Panc1 (cell line): ENCODE measurements around the gene STX19. TPM values are rescaled to one million over a fixed set of nuclear protein-coding genes. Genes with fewer than 3 reads are reported as not detected.

Experiments used
- ATAC-seq: fragments of 200-7000 bp; cut with Tn5 transposase; 2 replicates; pipeline ENCODE4 v1.9.1; 2020; ENCODE audit warnings: mild to moderate bottlenecking, moderate library complexity
- BruUV-seq: library from RNA; stranded (reverse); fragments of 400-500 nt; replicated peaks from 2 replicates; lab custom pipeline; 2021; lab: Mats Ljungman, UMichigan
- CTCF ChIA-PET: fragments of 300-600 bp; sonication (Branson Sonifier 250); formaldehyde crosslinking; loops from one replicate; lab custom pipeline; 2022; ENCODE audit warnings: antibody characterized with exemption; lab: Charles Lee
- POLR2A ChIA-PET: fragments of 300-600 bp; sonication (Branson Sonifier 250); formaldehyde crosslinking; loops from one replicate; lab custom pipeline; 2022; ENCODE audit warnings: antibody characterized with exemption; lab: Charles Lee
- DNase-seq: peaks from one replicate; pipeline ENCODE4 v3.0.0-alpha.2; 2010; ENCODE audit warnings: low read depth, low spot score
- H3K27ac ChIP-seq: 2 replicates; pipeline ENCODE4 v1.5.1; 2011; ENCODE audit warnings: mild to moderate bottlenecking, low read length, inconsistent platforms
- H3K27me3 ChIP-seq: fragments of 200-500 bp; sonication (Bioruptor generic); 2 replicates; pipeline ENCODE4 v1.6.0; 2014; ENCODE audit warnings: low read length, inconsistent platforms; ENCODE audit not compliant: control insufficient read depth, insufficient read depth
- H3K36me3 ChIP-seq: fragments of 200-500 bp; sonication (Bioruptor generic); 2 replicates; pipeline ENCODE4 v1.5.1; 2014; ENCODE audit warnings: inconsistent platforms, mild to moderate bottlenecking, low read length, moderate library complexity; ENCODE audit not compliant: control insufficient read depth, insufficient read depth
- H3K4me1 ChIP-seq: 2 replicates; pipeline ENCODE4 v1.5.1; 2011; ENCODE audit warnings: inconsistent platforms, mild to moderate bottlenecking, low read length, moderate library complexity; ENCODE audit not compliant: control insufficient read depth, insufficient read depth
- H3K4me3 ChIP-seq, 2 experiments: 2 replicates each; pipeline ENCODE4 v1.5.1; 2011 to 2012; ENCODE audit warnings: low read depth in 2 of 2, low read length in 2 of 2, mild to moderate bottlenecking in 2 of 2, inconsistent platforms in 1 of 2, moderate library complexity in 1 of 2
- H3K9me3 ChIP-seq: fragments of 200-500 bp; sonication (Bioruptor generic); 2 replicates; pipeline ENCODE4 v1.5.1; 2014; ENCODE audit warnings: low read depth, mild to moderate bottlenecking, inconsistent platforms, low read length, moderate library complexity; ENCODE audit not compliant: control insufficient read depth, insufficient read depth
- POLR2AphosphoS5 ChIP-seq: IDR thresholded peaks from 2 replicates; pipeline ENCODE4 v1.6.1; 2012; ENCODE audit warnings: mild to moderate bottlenecking, low read depth, low read length, moderate library complexity
- REST ChIP-seq, 2 experiments: IDR thresholded peaks; 2 replicates each; pipeline ENCODE4 v1.6.1; 2011 to 2012; ENCODE audit warnings: low read depth in 2 of 2, control low read depth in 1 of 2, low read length in 1 of 2, mild to moderate bottlenecking in 1 of 2, moderate library complexity in 1 of 2; ENCODE audit not compliant: insufficient read depth in 1 of 2
- SIN3A ChIP-seq: IDR thresholded peaks from 2 replicates; pipeline ENCODE4 v1.6.1; 2012; ENCODE audit warnings: low read depth, mild to moderate bottlenecking, low read length, moderate library complexity, borderline replicate concordance; ENCODE audit not compliant: insufficient read depth
- TCF7L2 ChIP-seq: IDR thresholded peaks from 2 replicates; pipeline ENCODE4 v1.6.1; 2011; ENCODE audit warnings: mild to moderate bottlenecking, low read depth, low read length, inconsistent platforms
- in situ Hi-C: cut with HindIII; loops from 2 replicates; pipeline ENCODE4 v1.10.0; 2016; ENCODE audit warnings: low sequenced_read_pairs, low pct_unique_long_range_greater_than_20kb
- intact Hi-C: fragments of 100-400 bp; cut with micrococcal nuclease; formaldehyde crosslinking; loops from one replicate; pipeline ENCODE4 v1.10.0; 2022; ENCODE audit not compliant: unreplicated experiment
- total RNA-seq: library from RNA; stranded (reverse); gene quantifications from one replicate; pipeline ENCODE4 v1.2.1, GENCODE V29; 2021; ENCODE audit not compliant: unreplicated experiment
- TF ChIP-seq, protein P1 (sequence below): fragments of 450-650 bp; IDR thresholded peaks from 2 replicates; pipeline ENCODE4 v1.5.1; 2017; ENCODE audit warnings: mild to moderate bottlenecking

STX19 gene
- total RNA-seq, 1 experiment from 2014 or later, result not detected

DNA sequence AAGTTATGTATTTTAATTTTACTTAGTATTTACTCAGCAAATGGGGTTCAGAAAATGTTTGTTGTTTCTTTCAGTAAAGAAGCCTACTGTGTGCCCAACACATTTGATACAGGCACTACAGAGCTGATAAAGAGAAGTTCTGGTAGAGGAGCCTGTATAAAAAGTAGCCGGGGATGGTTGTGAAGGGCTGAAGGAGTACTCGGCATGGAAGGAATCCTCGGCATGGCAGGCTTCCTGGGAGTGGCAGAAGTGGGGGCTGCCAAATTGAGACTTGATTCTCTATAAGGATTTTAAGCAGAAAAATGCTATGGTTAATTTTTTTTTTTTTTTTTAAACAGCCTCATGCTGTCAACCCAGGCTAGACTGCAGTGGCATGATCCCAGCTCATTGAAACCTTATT lies 39.2 kb downstream of the STX19 start:
- no peak for DNase-seq
- no peak overlapping the region for H3K4me3 ChIP-seq
- no peak for ATAC-seq
- no TSS peak for BruUV-seq
- no peaks in the 10 kb centered on the region for H3K27me3 ChIP-seq
- TF ChIP-seq REST (IDR thresholded peaks at IDR 0.05; ENCODE audit: insufficient read depth in 1 of 2, low read depth in 2 of 2, low read length in 1 of 2), result no peak
- TF ChIP-seq SIN3A, result no peak
- TF ChIP-seq, protein P1, sequence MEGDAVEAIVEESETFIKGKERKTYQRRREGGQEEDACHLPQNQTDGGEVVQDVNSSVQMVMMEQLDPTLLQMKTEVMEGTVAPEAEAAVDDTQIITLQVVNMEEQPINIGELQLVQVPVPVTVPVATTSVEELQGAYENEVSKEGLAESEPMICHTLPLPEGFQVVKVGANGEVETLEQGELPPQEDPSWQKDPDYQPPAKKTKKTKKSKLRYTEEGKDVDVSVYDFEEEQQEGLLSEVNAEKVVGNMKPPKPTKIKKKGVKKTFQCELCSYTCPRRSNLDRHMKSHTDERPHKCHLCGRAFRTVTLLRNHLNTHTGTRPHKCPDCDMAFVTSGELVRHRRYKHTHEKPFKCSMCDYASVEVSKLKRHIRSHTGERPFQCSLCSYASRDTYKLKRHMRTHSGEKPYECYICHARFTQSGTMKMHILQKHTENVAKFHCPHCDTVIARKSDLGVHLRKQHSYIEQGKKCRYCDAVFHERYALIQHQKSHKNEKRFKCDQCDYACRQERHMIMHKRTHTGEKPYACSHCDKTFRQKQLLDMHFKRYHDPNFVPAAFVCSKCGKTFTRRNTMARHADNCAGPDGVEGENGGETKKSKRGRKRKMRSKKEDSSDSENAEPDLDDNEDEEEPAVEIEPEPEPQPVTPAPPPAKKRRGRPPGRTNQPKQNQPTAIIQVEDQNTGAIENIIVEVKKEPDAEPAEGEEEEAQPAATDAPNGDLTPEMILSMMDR, result no peak
- H3K9me3 ChIP-seq, result no peaks in the 10 kb centered on the region
- H3K36me3 ChIP-seq, result no peaks in the 10 kb centered on the region
- in situ Hi-C loops (no loop called here), intact Hi-C loops (no loop called here)
- no peaks in the 10 kb centered on the region for H3K4me1 ChIP-seq
- ChIA-PET CTCF (no interaction called here), POLR2A (no interaction called here)
- H3K27ac ChIP-seq, result no peak overlapping the region

- Histone ChIP-seq H3K27me3 (no peaks in the 10 kb centered on the region), H3K4me1 (no peaks in the 10 kb centered on the region), H3K36me3 (no peaks in the 10 kb centered on the region), H3K27ac (no peak overlapping the region), H3K9me3 (no peaks in the 10 kb centered on the region), H3K4me3 (no peak overlapping the region)
- TF ChIP-seq TCF7L2 (no peak), SIN3A (no peak), POLR2AphosphoS5 (no peak), REST (IDR thresholded peaks at IDR 0.05; ENCODE audit: insufficient read depth in 1 of 2, low read depth in 2 of 2, low read length in 1 of 2) (no peak)
- TF ChIP-seq, protein P1, result no peak
- DNase-seq, result no peak
- POLR2A ChIA-PET, result no interaction called here
- no TSS peak for BruUV-seq
- intact Hi-C loops (no loop called here), in situ Hi-C loops (no loop called here)
- CTCF ChIA-PET, result no interaction called here
- ATAC-seq, result no peak
Observed at GRCh38 chr3:93988764-93989163, 39.6 kb downstream of the STX19 start.
